ENCODE measurements around the gene RNF212B. TPM values are rescaled to one million over a fixed set of nuclear protein-coding genes. Genes with fewer than 3 reads are reported as not detected.

The RNF212B gene
- total RNA-seq, 1 donor from 2014 or later = not detected

DNA sequence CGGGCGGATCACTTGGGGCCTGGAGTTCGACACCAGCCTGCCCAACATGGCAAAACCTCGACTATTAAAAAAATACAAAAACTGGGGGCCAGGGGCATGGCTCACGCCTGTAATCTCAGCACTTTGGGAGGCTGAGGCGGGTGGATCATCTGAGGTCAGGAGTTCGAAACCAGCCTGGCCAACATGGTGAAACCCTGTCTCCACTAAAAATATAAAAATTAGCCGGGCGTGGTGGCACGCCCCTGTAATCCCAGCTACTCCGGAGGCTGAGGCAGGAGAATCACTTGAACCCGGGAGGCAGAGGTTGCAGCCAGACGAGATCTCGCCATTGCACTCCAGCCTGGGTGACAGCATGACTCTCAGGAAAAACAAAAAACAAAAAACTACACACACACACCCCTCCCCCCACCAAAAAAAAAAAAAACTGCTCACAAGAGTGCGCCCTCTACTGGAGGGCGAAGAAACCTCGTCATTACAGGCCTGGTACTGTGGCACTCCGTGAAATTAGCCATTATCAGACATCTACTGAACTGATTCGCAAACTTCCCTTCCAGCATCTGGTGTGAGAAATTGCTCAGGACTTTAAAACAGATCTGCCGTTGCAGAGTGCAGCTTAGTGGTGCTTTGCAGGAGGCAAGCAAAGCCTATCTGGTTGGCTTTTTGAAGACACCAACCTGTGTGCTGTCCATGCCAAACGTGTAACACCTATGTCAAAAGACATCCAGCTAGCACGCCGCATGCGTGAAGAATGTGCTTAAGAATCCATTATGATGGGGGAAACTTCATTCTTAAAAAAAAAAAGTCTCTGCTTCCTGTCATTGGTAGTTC, 57.2 kb downstream of the RNF212B start:
- DNase-seq (ENCODE audit: extremely low read depth, low read depth, low spot score) = no peak

DNA sequence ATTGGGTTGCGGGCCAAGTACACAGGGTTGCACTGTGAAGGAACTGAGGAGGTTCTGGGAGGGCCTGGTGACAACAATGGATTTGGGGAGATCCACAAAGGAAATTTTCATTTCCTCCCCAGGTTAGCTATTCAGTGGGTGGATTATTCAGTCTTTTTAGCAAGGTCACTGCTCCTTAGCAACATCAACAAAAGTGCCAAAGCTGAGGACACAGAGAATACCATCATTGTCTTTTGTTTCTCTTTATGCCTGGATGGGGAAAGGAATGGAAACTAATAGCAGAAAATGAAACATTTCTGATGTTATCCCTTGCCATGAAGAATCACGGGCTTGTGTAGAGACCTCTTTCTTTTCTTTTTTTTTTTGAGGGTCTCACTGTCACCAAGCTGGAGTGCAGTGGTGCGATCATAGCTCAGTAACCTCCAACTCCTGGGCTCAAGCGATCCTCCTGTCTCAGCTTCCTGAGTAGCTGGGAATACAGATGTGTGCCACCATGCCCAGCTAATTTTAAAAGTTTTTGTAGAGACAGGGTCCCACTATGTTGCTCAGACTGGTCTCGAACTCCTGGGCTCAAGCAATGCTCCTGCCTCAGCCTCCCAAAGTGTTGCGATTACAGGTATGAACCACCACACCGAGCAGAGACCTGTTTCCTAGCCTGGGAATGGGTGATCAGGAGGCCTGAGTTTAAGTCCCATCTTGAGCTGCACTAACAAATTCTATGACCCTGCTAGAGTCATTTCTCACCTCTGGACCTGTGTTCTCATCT, 58.5 kb downstream of the RNF212B start:
- DNase-seq (ENCODE audit: extremely low read depth, low read depth, low spot score) = no peak

DNA sequence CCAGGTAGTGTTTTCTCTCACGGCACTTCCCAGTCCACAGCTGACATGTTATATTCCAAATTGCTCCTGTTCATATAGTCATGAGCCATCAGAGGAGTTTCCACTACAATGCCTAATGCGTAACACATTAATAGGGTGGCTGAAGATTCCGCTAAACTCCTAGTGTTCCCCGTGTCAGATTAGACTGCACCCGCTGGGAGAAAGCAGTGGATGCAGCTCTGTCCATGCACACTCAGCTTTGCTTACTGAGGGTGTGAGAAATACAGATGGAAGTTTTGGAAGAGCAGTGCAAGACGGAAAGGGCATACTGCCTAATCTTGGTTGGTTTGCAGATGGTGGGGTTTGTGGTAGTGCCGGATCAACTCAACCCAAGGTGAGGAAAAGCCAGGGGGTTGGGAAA, 59.4 kb downstream of the RNF212B start:
- no peak for DNase-seq (ENCODE audit: extremely low read depth, low read depth, low spot score)

DNA sequence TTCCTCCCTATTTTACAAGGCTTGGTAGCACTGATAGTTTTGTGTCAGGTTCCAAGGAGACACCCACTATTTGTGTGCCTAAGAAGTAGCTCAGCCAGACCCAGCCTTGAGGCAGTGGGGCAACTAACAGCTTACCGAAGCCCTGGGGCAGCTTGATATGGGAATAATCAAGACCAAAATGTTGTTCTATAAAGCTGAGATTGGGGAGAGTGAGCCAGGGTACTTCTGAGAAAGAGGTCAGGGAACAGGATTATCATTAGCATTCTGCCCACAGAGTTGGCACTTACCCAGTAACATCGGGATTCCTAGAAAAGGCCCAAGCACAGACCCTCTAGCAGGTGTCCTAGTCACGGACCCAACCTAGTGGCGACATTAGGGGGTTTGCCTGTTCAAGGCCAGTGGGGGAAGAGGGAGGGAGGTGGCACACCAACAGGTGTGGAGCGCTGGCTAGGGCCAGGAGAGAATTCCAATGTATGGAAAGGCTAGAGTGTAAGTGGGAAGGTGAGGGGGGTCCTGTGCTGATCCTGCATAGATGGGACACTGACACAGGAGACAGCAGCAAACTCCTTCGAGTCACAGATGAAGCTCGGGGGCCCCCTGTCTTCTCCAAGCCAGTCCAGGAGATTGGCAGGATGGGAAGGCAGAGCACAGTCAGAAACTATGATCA, 60.0 kb downstream of the RNF212B start:
- no peak for DNase-seq (ENCODE audit: extremely low read depth, low read depth, low spot score)

DNA sequence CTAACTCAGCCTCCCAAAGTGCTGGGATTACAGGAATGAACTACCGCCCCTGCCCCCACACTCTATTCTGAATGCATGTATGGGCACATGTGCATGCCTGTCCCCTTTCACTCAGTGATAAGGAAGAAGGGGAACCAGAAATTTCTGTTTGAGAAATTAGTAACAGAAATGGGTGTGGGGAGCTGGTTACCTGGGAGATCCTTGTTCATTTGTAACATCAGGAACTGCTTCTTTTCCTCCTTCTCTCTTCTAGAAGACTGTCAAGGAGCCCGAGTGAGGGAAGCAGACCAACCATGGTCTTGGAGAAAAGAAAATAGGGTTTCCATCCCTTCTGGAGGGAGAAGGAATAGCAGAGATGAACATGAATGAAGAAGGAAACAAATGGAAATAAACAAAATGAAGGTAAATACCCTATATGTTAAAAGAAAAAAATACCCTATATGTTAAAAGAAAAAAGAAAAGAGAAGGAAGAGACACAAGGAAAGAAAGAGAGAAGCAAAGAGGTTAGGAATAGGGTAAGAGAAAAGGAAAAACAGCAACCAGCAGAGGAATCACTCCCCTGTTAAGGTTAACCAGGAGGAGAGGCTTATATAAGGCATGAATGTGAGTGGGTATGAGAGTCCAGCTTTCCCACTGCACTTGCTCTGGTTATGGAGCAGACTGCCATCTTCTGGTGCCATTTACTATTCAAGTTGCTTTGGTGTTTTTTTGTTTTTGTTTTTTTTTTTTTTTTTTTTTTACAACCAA, 61.6 kb downstream of the RNF212B start:
- no peak for DNase-seq (ENCODE audit: extremely low read depth, low read depth, low spot score)

DNA sequence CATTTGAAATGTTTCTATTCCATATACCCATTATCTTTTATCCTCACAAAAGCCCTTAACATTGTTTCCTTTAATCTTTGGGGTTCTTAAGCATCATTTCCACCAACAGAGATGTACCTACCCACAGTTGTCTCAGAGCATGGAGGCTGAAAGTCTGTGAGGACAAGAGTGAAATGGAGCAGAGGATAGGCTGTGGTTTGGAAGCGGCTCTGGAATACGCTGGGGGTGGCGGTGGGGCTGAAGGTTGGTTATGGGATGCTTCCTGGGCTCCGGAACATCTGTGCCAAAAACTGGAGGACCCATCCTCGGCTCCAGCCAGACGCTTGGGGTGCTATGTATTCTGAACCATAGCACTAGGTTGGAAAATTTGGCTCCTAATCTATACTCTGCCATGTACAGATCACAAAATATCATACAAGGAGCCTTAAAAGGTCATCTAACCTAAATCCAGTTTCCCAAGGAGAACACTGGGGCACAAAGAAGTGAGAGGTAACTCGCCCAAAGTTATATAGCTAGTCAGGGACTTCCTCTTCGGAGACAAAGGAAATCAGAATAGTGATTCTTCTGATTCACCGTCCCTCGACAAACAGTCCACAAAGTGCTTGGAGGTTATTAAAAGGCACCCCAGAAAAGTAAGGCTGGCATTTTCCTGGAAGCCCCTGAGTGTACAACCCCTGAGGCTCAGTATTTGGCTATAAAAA, 62.4 kb downstream of the RNF212B start:
- no peak for DNase-seq (ENCODE audit: extremely low read depth, low read depth, low spot score)

DNA sequence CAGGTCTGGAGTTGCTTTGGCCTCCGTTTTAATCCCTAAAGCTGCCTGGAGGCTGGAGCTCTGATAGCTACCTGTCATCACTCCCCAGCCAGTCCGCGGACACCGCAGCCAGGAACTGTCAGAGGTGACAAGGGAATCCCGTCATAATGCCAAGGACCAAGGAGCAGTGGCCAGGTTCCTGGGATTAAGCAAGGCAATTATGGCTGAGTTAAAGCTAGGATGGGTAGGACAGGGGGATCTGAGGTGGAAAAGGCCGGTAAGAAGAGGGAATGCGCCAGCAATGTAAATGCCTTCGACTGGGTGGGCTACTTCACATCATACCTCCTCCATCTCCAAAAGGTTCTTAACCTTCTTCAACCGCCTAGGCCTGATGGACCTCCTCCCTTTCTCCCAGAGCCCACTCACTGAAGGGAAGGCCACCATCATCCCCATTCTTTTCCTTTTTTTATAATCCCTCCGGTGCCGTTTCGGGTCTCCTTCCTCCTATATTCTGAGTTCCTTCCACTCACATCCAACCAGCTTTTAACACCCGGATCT, 63.0 kb downstream of the RNF212B start:
- no peak for DNase-seq (ENCODE audit: extremely low read depth, low read depth, low spot score)

DNA sequence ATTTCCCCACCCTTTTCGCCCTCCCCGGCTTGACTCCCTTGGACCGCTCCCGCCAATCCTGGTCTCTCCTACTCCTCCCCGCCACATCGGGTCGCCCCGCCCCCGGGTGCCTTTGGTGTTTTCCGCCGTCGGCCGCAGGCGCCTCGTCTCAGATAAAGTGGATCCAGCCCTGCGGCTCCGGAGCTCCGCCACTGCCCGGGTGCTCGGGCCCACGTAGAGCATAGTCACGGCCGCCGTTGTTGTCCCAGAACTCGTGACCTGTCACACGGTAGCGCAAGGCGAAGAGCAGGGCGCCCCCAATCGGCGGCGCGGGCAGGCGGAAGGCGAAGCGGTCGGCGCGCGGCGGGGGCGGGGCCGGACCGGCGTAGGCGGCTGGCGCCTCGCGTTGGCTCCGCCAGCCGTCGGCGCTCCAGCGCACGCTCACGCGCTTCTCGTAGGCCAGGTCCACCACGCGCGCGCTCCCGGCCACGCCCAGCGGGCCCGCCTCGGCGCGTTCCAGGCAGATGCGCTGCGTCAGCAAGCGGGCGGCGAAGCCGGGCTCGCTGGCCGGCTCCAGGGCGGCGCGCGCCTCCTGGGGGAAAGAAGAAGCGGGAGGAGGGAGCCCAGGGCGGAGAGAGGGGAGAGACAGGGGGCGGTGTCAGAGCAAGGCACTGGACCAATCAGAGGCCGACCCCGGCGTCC, 63.7 kb downstream of the RNF212B start:
- no peak for DNase-seq (ENCODE audit: extremely low read depth, low read depth, low spot score)

DNA sequence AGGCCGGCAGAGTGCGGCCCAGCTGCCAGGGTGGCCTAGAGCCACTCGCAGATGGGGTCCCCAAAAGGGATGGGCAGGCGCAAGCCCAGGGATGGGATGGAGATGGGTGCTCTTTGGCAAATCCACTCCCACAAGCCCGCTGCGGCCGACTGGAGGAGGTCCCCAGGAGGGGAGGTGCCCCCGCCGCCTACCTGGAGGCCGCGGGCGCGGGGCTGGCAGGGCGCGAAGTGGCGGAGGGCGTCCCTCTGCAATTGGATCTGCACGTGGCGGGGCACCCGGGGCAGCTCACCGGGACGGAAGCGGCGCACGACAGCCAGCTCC, 64.2 kb downstream of the RNF212B start:
- DNase-seq (ENCODE audit: extremely low read depth, low read depth, low spot score) = no peak

DNA sequence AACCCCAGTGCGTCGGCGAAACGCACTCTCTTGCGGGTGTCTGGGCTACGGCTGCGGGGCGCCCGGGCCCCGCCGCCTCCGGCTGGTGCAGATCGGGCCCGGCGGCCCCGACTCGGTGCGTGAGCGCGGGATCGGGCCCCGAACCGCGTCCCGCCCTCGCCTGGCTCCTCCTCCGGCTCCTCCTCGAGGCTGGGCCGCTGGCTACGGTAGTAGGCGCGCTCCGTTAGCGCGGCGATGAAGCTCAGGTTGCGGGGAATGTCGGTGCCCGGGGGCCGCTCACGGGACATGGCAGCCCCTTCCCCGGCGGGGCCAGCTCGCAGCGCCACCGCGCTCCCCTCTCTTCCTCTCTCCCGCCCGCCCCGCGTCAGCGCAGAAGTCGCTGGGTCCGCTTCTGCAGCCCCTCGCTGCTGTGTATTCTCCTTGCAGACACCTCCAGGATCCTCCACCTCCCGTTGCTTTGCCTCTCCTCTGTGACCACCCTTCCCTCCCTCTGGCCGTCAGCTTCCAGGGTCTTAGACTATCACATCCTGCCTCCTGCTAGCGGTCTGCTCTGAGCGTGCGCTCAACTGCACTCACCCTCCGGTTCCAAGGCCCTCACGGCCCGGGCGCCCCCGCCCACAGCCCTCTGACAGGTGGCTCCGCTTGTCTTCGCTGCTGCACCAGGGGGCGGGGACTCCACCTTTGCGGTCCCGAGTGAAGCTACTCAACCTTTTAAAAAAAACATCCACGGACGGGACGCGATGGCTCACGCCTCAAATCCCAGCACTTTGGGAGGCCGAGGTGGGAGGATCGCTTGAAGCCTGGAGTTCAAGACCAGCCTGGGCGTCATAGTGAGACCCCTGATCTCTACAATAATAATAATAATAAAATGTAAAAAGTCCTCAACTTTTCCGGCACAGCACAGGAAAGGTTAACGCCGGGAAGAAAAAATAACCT, 64.8 kb downstream of the RNF212B start, which contains the start of gene PPP1R3E:
Gene PPP1R3E, minus strand, starts transcription at position 570 of the 936 bp plus-strand sequence. Its CDS starts 283 bp downstream, at position 287.
- DNase-seq (ENCODE audit: extremely low read depth, low read depth, low spot score) = no peak

DNA sequence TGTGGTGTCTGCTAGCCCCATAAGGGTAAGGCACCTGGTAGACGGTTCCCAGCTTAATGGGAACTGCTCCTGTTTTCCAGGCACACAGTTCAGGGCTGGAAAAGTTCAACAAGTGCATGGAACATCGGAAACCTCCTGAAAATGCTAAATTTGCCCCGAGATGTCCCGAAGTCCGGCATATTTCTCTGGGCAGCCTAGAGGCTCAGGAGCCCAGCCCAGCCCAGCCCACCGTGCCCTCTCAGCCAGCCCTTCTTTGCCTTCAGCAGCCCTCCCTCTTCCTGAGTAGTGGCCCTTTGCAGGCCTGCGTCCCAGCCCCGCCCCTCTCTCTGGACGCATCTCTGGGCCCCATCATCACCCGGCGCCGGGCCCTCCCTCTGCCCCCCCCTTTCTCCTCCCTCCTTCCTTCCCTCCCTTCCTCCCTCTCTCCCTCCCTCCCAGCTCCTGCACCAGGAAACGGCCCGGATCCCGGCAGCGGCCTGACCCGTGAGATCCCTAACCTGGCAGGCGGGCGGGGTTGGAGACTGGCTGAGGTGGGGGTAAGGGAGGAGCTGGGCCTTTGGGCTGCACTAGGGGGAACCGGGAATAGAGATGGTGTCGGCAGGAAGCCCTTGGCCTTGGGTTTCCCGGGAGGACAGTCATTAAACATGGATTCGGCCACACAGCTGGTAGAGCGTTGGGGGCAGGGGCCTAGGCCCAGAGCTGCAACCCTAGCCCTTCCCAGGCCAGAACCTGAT, 68.8 kb downstream of the RNF212B start, which contains the start of gene BCL2L2:
Gene BCL2L2, plus strand, starts transcription at position 422 of the 734 bp plus-strand sequence. CDS start 935 bp downstream, outside the sequence.
- DNase-seq (ENCODE audit: extremely low read depth, low read depth, low spot score) = no peak

DNA sequence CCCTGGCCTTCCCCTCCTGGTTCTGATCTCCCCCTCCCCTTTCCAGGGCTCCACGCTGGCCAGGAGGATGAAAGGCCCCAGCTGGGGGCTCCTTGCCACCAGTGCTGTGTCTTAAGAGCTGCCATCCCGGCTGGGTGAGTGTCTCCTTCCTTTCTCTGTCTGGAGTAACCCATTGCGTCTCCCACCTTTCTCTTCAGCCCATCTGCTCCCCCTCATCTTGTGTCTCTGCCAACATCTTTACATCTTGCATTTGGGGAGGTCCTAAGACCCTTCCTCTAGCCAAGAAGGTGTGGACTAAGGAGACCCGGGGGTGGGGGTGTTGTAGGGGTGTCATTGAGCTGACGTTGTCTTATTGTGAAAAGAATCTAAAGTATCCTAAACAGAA, 69.4 kb downstream of the RNF212B start:
- no peak for DNase-seq (ENCODE audit: extremely low read depth, low read depth, low spot score)

DNA sequence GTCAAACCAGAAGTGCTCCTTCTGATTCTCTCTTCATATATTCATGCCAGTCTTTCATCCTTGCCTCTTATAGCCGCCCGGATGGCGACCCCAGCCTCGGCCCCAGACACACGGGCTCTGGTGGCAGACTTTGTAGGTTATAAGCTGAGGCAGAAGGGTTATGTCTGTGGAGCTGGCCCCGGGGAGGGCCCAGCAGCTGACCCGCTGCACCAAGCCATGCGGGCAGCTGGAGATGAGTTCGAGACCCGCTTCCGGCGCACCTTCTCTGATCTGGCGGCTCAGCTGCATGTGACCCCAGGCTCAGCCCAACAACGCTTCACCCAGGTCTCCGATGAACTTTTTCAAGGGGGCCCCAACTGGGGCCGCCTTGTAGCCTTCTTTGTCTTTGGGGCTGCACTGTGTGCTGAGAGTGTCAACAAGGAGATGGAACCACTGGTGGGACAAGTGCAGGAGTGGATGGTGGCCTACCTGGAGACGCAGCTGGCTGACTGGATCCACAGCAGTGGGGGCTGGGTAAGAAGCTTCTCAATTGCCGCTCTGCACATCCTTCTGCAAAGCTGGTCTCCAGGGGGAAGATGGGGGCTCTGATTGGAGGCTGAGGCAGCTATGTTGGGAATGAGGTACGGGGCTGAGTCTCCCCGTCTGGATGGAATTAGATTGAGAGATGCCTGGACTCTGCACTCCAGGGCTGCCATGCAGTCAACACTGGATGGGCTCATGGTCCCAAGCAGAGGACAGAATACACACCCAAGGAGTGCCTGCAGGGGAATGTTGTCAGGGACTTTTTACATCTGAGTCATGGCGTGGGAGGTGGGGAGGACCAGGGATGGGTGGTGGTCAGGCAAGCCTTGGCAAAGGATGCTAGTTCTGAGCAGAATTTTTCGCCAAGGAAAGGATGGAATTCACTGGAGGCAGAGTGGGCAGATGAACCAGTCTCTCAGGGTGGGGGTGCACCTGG, 70.2 kb downstream of the RNF212B start:
- DNase-seq (ENCODE audit: extremely low read depth, low read depth, low spot score) = no peak

DNA sequence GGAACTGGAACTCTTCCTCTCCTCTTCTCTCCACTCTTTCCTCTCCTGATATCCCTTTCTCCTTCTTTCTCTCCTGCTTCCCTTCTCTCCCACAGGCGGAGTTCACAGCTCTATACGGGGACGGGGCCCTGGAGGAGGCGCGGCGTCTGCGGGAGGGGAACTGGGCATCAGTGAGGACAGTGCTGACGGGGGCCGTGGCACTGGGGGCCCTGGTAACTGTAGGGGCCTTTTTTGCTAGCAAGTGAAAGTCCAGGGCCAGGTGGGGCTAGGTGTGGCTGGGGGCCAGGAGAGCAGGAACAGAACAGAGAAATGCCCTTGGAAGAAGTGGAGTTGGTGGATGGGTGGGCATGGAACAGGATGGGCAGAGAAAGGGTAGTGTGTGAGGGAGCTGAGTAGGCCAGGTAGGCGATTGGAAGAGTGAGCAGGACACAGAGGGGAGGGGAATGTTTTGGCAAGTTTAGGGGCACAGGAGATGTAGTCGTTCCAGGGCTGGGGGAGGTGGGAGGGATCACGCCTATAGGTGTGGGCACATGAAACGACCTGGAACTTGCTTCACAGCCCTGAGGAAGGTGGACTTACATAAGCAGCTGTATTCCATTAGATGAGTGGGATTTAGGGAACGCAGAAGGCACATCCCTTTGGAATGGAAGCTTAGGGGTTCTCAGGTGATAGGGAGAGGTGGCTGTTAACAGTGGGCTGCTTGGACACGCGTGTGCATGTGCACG, 71.1 kb downstream of the RNF212B start:
- no peak for DNase-seq (ENCODE audit: extremely low read depth, low read depth, low spot score)

DNA sequence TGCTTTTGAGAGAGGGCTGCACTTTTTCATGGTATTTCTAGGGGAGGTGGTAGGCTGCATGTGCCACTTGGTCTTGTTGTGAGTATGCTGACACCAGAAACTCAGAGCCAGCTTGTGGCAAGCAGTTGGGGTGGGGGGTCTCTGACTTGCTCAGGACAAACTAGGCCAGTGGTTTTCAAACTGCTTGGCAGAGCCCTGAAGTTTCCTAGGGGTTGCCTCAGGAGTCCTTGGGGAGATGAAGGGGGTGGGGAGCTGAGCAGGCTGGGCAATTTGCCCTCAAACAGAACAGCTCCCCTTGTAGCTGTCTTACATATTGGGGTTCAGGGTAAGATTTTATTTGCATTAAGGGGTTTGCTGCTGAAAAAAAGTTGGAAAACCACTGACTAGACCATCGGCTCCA, 72.8 kb downstream of the RNF212B start:
- DNase-seq (ENCODE audit: extremely low read depth, low read depth, low spot score) = no peak

DNA sequence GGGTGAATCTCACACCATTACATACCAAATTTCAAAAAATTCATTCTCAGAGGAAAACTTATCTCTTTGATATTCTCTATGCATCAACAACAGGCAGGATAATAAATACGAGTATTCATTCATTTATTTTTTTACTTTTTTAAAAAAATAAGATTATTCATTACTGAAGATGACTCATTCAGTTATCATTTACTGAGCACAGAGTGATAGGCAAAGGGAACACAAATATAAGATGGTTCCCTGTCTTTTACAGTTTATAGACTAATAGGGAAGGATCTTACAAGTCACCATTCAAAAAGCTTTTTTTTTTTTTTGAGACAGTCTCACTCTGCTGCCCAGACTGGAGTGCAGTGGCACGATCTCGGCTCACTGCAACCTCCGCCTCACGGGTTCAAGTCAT, 78.6 kb downstream of the RNF212B start:
- no peak for DNase-seq (ENCODE audit: extremely low read depth, low read depth, low spot score)
